SKM-1 treated with dmso at 0.1 percent for 144 hours (cell line): ENCODE data around the gene EFEMP1.
"Not testable (repeated sequence)": the region's sequence is repeated elsewhere in the genome, so short reads cannot be mapped to it uniquely, and the experiment has no call there.

ENCODE experiments used
- DNase-seq: peaks from one replicate; lab custom pipeline; 2025; ENCODE audit not compliant: unreplicated experiment; lab: John Stamatoyannopoulos, UW

Gene EFEMP1

DNA sequence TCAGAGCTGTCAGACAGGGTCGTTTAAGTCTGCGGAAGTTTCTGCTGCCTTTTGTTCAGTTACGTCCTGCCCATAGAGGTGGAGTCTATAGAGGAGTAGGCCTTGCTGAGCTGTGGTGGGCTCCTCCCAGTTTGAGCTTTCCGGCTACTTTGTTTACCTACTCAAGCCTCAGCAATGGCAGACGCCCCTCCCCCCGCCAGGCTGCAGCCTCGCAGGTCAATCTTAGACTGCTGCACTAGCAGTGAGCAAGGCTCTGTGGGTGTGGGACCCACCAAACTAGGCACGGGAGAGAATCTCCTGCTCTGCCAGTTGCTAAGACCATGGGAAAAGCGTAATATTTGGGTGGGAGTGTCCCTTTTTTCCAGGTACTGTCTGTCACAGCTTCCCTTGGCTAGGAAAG lies 86.5 kb downstream of the EFEMP1 start:
- no peak for DNase-seq

DNA sequence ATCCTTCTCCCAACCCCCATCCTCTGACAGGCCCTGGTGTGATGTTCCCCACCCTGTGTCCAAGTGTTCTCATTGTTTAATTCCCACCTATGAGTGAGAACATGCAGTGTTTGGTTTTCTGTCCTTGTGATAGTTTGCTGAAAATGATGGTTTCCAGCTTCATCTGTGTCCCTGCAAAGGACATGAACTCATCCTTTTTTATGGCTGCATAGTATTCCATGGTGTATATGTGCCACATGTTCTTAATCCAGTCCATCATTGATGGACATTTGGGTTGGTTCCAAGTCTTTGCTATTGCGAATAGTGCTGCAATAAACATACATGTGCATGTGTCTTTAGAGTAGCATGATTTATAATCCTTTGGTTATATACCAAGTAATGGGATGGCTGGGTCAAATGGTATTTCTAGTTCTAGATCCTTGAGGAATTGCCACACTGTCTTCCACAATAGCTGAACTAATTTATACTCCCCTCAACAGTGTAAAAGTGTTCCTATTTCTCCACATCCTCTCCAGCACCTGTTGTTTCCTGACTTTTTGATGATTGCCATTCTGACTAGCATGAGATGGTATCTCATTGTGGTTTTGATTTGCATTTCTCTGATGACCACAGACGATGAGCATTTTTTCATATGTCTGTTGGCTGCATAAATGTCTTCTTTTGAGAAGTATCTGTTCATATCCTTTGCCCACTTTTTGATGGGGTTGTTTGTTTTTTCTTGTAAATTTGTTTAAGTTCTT lies 91.7 kb downstream of the EFEMP1 start:
- DNase-seq: not testable (repeated sequence)

DNA sequence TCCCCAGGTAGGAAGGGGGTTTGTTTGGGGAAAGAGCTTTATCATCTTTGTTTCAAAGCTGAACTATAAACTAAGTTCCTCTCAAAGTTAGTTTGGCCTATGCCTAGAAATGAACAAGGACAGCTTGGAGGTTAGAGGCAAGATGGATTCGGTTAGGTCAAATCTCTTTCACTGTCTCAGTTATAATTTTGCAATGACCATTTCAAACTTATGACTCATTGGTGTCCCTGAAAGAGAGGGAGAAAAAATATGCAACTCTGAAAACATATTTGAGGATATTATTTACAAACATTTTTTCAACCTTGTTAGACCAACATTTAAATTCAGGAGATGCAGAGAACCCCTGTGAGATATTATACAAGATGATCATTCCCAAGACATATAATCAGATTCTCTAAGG lies 95.7 kb downstream of the EFEMP1 start:
- DNase-seq: no peak

DNA sequence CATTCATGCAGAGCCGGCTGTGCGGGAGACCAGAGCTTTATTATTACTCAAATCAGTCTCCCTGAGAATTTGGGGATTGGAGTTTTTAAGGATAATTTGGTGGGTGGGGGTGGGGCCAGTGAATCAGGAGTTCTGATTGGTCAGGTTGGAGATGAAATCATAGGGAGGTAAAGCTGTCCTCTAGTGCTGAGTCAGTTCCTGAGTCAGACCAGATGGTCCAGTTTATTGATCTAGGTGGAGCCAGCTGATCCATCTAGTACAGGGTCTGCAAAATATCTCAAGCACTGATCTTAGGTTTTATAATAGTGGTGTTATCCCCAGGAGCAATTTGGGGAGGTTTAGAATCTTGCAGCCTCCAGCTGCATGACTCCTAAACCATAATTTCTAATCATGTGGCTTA lies 96.2 kb downstream of the EFEMP1 start:
- DNase-seq: not testable (repeated sequence)

DNA sequence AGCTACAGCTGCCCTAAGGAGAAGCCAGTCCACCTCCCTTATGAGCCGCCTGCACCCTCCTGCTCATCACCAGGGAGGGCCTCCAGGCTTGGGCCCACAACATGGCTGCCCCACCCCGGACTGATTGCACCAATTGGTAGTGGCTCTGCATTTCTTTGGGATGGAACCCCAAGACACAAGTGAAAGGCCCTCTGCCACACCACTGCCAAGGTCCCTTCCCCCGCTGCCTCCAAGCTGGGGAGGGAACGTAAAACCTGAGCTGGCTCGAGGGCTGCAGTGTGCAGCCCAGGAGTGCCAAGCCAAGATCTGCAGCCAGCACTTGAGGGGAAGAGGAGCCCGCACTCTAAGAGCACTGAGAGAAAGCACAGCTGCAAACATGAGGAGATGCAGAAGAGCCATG lies 97.3 kb downstream of the EFEMP1 start:
- DNase-seq: no peak

DNA sequence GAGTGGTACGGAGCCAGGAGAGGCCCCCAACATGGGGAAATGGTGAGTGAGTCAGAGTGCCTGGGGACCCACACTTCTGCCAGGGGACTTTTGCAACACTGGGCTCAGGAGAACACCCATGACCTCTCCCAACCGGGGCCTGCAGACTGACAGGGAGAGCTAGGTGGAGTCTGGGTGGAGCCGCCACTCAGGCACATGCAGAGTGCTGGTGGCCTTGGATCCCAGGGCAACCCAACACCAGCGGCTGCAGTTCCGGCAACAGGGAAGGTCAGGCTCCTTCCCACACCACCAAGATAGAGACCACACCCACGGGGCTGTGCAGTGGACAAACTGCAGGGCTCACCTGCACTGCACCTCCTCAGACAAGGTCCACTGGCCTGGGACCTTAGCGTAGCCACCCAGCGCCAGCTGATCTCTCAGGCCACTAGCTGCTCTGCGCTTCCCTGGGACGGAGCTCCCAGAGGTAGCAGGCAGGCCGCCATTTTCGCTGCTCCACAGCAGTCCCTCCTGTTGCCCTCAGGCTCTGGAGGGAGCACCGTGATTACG lies 99.0 kb downstream of the EFEMP1 start:
- DNase-seq: no peak
